GM21526 (cell line): Measurements from ENCODE around the gene SKAP1.

Experiments used
- ATAC-seq: cut with Tn5 transposase; IDR thresholded peaks from one replicate; pipeline ENCODE4 v1.9.1; 2021; ENCODE audit warnings: moderate library complexity; ENCODE audit not compliant: unreplicated experiment, low FRiP score

SKAP1 gene

DNA sequence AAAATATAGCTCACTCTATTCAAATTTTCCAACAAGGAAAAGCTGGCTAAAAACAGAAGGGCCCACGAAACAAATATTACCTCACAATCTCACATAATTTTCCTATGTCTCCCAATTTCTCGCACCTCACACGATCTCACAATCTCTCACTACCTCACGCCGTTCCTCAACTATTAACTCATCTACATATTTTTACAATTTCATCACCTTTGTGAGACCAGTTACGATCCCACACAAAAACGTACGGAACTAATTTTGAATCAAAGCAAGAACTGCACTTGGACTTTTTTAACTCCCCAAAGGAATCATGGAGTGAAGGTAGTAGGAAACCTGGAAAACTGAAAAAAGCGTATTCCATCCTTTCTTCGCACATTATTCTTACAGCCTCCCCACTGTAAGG is 329.9 kb downstream of the SKAP1 start:
- ATAC-seq: no peak

DNA sequence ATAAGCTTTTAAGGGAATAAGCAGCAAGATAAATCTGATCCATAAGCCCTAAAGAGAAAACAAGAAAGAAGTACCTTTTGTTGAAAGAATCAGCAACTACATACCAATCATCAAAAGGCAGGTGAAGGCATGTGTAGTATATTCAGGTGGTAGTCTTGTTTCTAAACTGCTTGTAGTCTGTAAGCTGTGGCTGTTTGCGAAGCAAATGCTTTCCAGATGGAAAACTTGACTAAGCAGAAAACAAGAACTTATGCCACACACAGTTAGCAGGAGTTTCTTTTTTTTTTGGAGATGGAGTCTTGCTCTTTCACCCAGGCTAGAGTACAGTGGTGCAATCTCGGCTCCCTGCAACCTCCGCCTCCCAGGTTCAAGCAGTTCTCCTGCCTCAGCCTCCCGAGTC is 334.4 kb downstream of the SKAP1 start:
- ATAC-seq: no peak

- no peak for ATAC-seq
These were observed 336.5 kb downstream of the SKAP1 start for GRCh38 chr17:48093341-48094045.

- no peak for ATAC-seq
These were observed 345.1 kb downstream of the SKAP1 start for GRCh38 chr17:48084932-48085331.
